NCI-H2227 (cell line): ENCODE results near the gene SLC39A5.
"Not testable (repeated sequence)": the region's sequence is repeated elsewhere in the genome, so short reads cannot be mapped to it uniquely, and the experiment has no call there.

Experiments used
- DNase-seq: peaks from one replicate; lab custom pipeline; 2025; ENCODE audit not compliant: unreplicated experiment; lab: John Stamatoyannopoulos, UW

The SLC39A5 gene

DNA sequence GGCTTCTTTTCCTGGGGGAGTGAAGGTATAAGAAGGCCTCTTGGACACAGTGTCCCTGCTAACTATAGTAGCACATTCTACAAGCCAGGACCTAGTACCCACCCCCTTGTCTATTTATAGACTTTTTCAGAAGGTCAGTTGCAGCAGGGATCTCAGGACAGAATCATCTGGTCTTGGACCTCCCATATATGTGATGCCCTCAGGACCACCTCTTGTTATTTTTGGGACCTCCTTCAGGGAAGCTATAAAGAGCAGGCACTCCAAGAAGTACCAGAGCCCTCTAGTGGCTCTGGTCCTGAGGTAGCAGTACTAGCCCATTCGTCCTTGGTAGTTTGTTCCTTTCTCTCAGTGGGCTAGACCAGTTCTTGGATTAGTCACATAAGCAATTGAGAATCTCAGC, 41.2 kb downstream of the SLC39A5 start:
- DNase-seq = peak; percentile 11

DNA sequence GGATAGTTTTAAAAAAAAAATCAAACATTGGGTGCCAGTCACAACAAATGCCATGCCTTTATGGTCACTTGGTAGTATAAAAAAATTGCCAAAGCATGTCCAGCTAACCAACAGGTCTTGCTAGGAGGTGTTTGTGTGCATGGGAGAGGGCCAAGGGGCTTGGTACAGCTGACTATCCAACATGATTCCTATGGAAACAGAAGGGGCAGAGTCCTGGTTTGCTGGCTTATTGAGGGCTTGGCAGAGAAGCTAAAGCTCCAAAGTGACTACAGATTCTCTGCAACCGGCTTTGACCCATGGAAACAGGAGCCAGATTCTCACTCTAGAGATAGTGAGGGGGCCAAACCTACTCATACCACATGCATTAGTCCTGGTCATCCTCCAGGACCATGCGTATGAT, 42.6 kb downstream of the SLC39A5 start:
- not testable (repeated sequence) for DNase-seq

DNA sequence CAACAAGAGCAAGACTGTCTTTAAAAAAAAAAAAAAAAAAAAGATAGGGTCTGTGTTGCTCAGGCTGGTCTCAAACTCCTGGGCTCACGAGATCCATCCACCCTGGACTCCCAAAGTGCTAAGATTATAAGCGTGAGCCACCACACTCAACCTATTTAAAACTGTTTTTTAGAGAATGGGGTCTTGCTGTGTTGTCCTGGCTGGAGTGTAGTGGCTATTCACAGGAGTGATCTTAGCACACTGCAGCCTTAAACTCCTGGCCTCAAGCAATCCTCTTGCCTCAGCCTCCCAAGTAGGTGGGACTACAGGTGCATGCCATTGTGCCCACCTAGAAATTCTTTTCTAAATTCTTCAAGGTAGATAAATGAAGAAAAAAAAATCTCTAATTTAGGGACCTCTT, 44.4 kb downstream of the SLC39A5 start:
- no peak for DNase-seq

DNA sequence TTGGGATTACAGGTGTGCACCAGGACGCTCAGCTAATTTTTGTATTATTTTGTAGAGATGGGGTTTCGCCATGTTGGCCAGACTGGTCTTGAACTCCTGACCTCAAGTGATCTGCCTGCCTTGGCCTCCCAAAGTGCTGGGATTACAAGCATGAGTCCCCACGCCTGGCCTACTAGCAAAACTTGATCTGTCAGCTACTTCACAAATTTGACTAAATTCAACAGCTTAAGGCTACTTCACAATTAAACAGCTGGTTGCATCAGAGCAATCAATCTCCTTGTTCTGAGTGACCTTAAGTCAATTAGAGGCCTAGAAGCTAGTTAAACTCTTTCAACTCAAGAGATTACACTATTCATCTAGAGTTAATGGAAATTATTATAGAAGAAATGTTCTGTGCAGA, 49.1 kb downstream of the SLC39A5 start:
- no peak for DNase-seq

DNA sequence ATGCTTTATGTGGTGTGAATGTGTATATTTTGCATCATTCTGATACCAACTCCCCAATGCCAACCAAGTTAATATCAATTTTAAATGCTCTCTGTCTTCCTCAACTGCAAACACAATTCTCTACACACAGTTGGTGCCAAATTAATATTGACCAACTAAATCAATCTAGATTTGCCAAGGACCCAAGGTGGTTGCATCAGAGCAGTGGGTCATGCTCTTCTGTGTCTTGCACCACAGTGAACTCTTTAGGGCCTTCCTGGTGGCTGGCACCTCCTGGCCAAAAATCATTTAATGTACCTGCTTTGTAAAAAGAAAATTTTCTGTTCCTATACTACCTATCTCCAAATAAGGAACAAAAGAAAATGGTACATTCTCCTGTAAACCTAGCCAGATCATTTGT, 51.0 kb downstream of the SLC39A5 start:
- no peak for DNase-seq

DNA sequence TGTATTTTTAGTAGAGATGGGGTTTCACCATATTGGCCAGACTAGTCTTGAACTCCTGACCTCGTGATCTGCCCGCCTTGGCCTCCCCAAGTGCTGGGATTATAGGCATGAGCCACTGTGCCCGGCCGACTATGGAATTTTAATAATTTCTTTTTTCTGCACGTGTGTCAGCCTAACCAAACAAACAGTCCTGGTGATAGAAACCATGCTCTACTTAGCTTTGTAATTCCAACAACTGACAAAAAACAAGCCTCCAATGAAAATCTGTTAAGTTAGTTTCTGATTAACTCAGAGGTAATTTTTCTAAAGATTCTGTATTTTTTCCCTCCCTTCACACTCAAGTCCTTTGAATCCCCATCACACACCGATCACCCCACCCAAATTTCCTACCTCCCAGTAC, 52.2 kb downstream of the SLC39A5 start:
- DNase-seq = no peak

DNA sequence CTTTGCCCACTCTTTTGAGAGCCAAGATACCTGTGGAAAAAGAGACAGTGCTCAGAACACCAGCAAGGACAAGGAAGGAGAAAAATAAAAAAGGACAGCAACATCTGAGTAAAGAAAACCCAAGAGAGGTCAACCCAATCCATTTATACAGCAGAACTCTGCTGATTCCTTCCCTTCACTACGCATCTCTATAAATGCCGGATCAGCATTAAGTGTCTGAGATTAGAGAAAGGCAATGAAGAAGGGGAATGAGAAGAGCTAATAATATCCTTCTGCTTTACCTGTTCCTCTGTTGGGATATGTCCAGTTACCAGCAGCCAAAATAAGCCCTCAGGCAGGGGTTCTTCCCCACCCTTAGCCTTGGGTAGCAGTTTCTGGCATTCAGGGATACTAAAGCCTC, 52.7 kb downstream of the SLC39A5 start:
- no peak for DNase-seq

DNA sequence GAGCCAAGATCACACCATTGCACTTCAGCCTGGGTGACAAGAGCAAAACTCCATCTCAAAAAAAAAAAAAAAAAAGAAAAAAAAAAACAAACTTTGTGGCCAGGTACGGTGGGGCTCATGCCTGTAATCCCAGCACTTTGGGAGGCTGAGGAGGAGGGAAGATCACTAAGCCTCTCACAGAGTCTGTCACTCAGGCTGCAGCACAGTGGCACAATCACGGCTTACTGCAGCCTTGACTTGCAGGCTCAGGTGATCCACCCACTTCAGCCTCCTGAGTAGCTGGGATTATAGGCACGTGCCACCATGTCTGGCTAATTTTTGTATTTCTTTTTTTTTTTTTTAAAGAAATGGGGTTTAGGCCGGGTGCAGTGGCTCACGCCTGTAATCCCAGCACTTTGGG, 54.4 kb downstream of the SLC39A5 start:
- not testable (repeated sequence) for DNase-seq

DNA sequence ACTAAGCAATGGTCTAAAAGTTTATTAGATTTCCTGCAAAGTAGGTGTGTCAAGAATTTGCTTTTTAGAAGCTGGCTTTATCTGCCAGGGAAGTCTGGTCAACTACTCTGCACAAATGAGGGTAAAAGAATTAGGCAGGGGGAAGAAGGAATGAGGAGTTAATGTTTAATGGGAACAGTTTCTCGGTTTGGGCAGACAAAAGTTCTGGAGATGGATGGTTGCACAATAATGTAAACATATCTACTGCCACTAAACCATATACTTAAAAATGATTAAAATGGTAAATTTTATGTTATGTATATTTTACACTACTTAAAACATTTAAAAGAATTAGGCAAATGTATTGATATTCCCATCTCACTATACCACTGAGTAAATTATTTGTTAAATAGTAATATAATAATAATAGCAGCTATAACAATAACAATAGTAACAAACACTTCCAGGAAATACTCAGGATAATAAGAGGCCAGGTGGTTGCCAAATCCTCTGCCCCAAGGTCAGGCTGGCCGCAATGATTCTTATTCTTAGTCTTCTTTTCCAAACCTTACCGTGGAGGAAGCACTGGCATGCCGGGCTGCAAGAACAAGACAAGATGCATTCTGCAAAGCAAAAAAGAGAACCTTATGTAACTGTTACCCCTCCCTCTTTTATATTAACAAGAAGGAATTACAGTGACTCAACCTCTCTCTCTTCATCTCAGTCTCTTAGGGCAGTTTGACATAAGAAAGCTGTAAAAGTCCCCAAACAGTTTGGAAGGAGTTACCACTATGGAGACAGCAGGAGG, 56.4 kb downstream of the SLC39A5 start:
- no peak for DNase-seq
